Smooth muscle cell (in vitro differentiated cells): ENCODE data around the gene CCND2. TPM values are rescaled to one million over a fixed set of nuclear protein-coding genes. Genes with fewer than 3 reads are reported as not detected.

Experiments
- DNase-seq: peaks from one replicate; lab custom pipeline; 2025; ENCODE audit not compliant: unreplicated experiment; lab: John Stamatoyannopoulos, UW
- H2AFZ ChIP-seq: fragments of 200-600 bp; sonication (generic); 2 replicates; pipeline ENCODE4 v1.6.0; 2016; ENCODE audit warnings: antibody characterized with exemption, low read depth, mild to moderate bottlenecking
- H3F3A ChIP-seq: fragments of 200-600 bp; sonication (generic); 2 replicates; pipeline ENCODE4 v1.6.0; 2017; ENCODE audit warnings: antibody characterized with exemption, low read depth
- H3K27ac ChIP-seq: fragments of 200-600 bp; sonication (generic); 2 replicates; pipeline ENCODE4 v1.5.1; 2016; ENCODE audit warnings: low read depth, mild to moderate bottlenecking
- H3K27me3 ChIP-seq: fragments of 200-600 bp; sonication (generic); 2 replicates; pipeline ENCODE4 v1.6.1; 2016; ENCODE audit warnings: low read depth, mild to moderate bottlenecking
- H3K36me3 ChIP-seq: fragments of 200-600 bp; sonication (generic); 2 replicates; pipeline ENCODE4 v1.5.1; 2016; ENCODE audit warnings: low read depth
- H3K4me1 ChIP-seq: fragments of 200-600 bp; sonication (generic); 2 replicates; pipeline ENCODE4 v1.5.1; 2016; ENCODE audit warnings: low read depth
- H3K4me2 ChIP-seq: fragments of 200-600 bp; sonication (generic); 2 replicates; pipeline ENCODE4 v1.6.0; 2016; ENCODE audit warnings: mild to moderate bottlenecking
- H3K4me3 ChIP-seq: fragments of 200-600 bp; sonication (generic); 2 replicates; pipeline ENCODE4 v1.5.1; 2016; ENCODE audit warnings: mild to moderate bottlenecking
- H3K79me2 ChIP-seq: fragments of 200-600 bp; sonication (generic); 2 replicates; pipeline ENCODE4 v1.6.0; 2016; ENCODE audit warnings: low read depth, mild to moderate bottlenecking
- H3K9ac ChIP-seq: fragments of 200-600 bp; sonication (generic); 2 replicates; pipeline ENCODE4 v1.6.0; 2016; ENCODE audit warnings: low read depth
- H3K9me3 ChIP-seq: fragments of 200-600 bp; sonication (generic); replicated peaks from 2 replicates; pipeline ENCODE4 v1.5.1; 2016; ENCODE audit warnings: low read depth
- H4K20me1 ChIP-seq: fragments of 200-600 bp; sonication (generic); 2 replicates; pipeline ENCODE4 v1.6.0; 2016; ENCODE audit warnings: low read depth
- WGBS: methylation state at CpG from one replicate; pipeline ENCODE4 v1.1.7; 2016; ENCODE audit warnings: low lambda C conversion rate; 5-methylcytosine and 5-hydroxymethylcytosine counted together
- polyA plus RNA-seq: library from polyadenylated mRNA; unstranded; fragments of >200 nt; fragmentation: Nextera tagmentation; extraction: Ambion mirVana; gene quantifications from 2 replicates; pipeline ENCODE4 v1.2.1, GENCODE V29; 2016
- total RNA-seq: library from RNA; depleted of rRNA; stranded (reverse); fragments of >200 nt; gene quantifications from 2 replicates; pipeline ENCODE4 v1.2.3, GENCODE V29; 2014
- TF ChIP-seq, protein P1 (sequence below): fragments of 200-600 bp; sonication (generic); IDR thresholded peaks from 2 replicates; pipeline ENCODE4 v1.5.1; 2017; ENCODE audit warnings: borderline replicate concordance, mild to moderate bottlenecking, antibody characterized with exemption; ENCODE audit not compliant: insufficient read depth, poor library complexity, severe bottlenecking

CCND2 gene
- total and polyA plus RNA-seq, 2 experiments from 2014 or later: 356 to 462 TPM

DNA sequence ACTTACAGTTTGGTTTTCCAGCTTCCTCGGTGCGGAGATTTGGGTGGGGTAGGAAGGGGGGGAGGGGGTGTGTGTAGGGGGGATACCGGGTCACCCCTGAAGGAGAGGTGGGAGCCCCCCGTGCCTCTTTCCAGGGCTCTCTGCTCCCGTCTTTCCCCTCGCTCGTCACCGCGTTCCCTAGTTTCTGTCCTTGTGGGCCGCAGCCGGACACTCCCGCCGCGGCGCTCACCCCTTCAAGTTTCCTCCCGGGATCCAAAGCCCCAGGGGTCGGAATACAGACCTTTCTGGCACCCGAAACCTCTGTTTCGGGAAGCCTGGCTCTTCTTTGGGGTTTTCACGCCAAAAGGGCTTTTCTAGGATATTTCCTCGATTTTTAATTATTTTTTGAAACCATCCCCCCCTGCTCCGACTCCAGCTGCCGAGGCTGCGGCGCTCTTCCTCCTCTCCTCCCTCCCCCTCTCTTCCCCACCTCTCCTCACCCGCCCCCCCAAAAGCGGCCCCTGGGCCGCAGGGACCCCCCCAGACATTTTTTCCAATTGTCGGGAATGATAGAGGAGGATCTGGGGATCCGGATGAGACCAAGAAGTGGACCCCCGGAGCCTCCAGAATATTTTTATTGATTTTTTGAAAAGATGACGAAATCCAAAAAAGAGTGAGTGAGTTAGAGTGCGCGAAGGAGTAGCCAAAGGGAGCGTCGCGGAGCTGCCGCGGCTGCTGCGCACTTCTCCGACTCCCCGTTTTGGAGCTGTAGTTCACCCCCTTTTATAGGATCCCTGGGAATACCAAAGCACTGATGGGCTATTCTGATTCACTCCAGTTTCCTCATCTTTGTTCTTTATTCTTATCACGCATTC lies 1.7 kb downstream of the CCND2 start:
- peaks cover 11% of the 10 kb centered on the region for H3K36me3 ChIP-seq
- peak overlapping the region; percentile 98 for H3K27ac ChIP-seq
- H3K27me3 ChIP-seq: no peaks in the 10 kb centered on the region
- no peaks in the 10 kb centered on the region for H3K9me3 ChIP-seq
- H3K9ac ChIP-seq: peak overlapping the region; percentile 98
- H3K4me2 ChIP-seq: peak overlapping the region; percentile 96
- WGBS: under 1% methylated on average over 38 of the region's 43 CpGs
- peaks cover 65% of the 10 kb centered on the region for H3K79me2 ChIP-seq
- H2AFZ ChIP-seq: no peak overlapping the region
- H4K20me1 ChIP-seq: peaks cover 61% of the 10 kb centered on the region
- peaks cover 14% of the 10 kb centered on the region for H3K4me1 ChIP-seq
- H3K4me3 ChIP-seq: peak overlapping the region; percentile 84
- DNase-seq: no peak
- peaks cover 17% of the 10 kb centered on the region for H3F3A ChIP-seq
- TF ChIP-seq, protein P1, sequence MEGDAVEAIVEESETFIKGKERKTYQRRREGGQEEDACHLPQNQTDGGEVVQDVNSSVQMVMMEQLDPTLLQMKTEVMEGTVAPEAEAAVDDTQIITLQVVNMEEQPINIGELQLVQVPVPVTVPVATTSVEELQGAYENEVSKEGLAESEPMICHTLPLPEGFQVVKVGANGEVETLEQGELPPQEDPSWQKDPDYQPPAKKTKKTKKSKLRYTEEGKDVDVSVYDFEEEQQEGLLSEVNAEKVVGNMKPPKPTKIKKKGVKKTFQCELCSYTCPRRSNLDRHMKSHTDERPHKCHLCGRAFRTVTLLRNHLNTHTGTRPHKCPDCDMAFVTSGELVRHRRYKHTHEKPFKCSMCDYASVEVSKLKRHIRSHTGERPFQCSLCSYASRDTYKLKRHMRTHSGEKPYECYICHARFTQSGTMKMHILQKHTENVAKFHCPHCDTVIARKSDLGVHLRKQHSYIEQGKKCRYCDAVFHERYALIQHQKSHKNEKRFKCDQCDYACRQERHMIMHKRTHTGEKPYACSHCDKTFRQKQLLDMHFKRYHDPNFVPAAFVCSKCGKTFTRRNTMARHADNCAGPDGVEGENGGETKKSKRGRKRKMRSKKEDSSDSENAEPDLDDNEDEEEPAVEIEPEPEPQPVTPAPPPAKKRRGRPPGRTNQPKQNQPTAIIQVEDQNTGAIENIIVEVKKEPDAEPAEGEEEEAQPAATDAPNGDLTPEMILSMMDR: no peak

DNA sequence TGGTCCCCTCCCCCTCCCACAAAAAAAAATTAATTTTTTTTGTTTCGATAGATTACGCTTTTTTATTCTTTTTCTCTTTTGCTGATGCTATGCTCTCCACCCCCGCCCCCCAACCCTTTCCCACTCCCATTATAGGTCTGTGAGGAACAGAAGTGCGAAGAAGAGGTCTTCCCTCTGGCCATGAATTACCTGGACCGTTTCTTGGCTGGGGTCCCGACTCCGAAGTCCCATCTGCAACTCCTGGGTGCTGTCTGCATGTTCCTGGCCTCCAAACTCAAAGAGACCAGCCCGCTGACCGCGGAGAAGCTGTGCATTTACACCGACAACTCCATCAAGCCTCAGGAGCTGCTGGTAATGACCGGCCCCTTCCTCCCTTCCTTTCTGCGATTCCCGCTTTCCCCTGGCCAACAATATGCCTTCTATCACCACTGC lies 2.3 kb downstream of the CCND2 start:
- Histone ChIP-seq H3K27me3 (no peaks in the 10 kb centered on the region), H3K79me2 (peaks cover 71% of the 10 kb centered on the region), H3K9me3 (no peaks in the 10 kb centered on the region), H3K4me2 (peak overlapping the region; percentile 96), H2AFZ (no peak overlapping the region), H3F3A (peaks cover 17% of the 10 kb centered on the region), H3K27ac (peak overlapping the region; percentile 98), H3K36me3 (peaks cover 11% of the 10 kb centered on the region), H4K20me1 (peaks cover 67% of the 10 kb centered on the region), H3K4me1 (peaks cover 14% of the 10 kb centered on the region), H3K9ac (peak overlapping the region; percentile 98), H3K4me3 (peak overlapping the region; percentile 84)
- TF ChIP-seq, protein P1: no peak
- no peak for DNase-seq
- WGBS: 8% methylated on average over 14 of the region's 14 CpGs

GRCh38 chr12:4276524-4277204 lies 3.1 kb downstream of the CCND2 start:
- peak; percentile 49 for DNase-seq
- peak overlapping the region; percentile 98 for H3K27ac ChIP-seq

More at GRCh38 chr12:4276524-4277204, 3.1 kb downstream of the CCND2 start:
- Histone ChIP-seq H2AFZ (no peak overlapping the region), H3K27me3 (no peaks in the 10 kb centered on the region), H3K4me1 (peaks cover 14% of the 10 kb centered on the region), H3K79me2 (peaks cover 79% of the 10 kb centered on the region), H3F3A (peaks cover 12% of the 10 kb centered on the region), H3K36me3 (peaks cover 11% of the 10 kb centered on the region), H3K4me3 (peak overlapping the region; percentile 84), H3K9ac (no peak overlapping the region), H3K4me2 (peak overlapping the region; percentile 96), H4K20me1 (peaks cover 75% of the 10 kb centered on the region), H3K9me3 (no peaks in the 10 kb centered on the region)
- WGBS: 5% methylated on average over 10 of the region's 10 CpGs
- TF ChIP-seq, protein P1: peak; percentile 96
